H9 (cell line): ENCODE data around the gene OBP2B. TPM values are rescaled to one million over a fixed set of nuclear protein-coding genes. Genes with fewer than 3 reads are reported as not detected.

ENCODE experiments used
- DNase-seq: peaks from one replicate; pipeline ENCODE4 v3.0.0-alpha.2; 2017
- H2AFZ ChIP-seq: one replicate; pipeline ENCODE4 v1.6.1; 2013; ENCODE audit warnings: mild to moderate bottlenecking, low read length, control low read depth, moderate library complexity
- H2AK5ac ChIP-seq: 2 replicates; pipeline ENCODE4 v1.6.1; 2013; ENCODE audit warnings: low read length, control low read depth, mixed read lengths; ENCODE audit not compliant: insufficient read length
- H2BK120ac ChIP-seq: one replicate; pipeline ENCODE4 v1.6.1; 2013; ENCODE audit warnings: low read depth, mild to moderate bottlenecking, low read length, control low read depth, inconsistent platforms; ENCODE audit not compliant: poor library complexity, severe bottlenecking
- H2BK12ac ChIP-seq: 2 replicates; pipeline ENCODE4 v1.6.1; 2013; ENCODE audit warnings: low read length, control low read depth, mixed read lengths, low read depth; ENCODE audit not compliant: insufficient read length
- H2BK15ac ChIP-seq: 2 replicates; pipeline ENCODE4 v1.6.1; 2013; ENCODE audit warnings: low read depth, low read length, control low read depth
- H2BK20ac ChIP-seq: one replicate; pipeline ENCODE4 v1.6.1; 2013; ENCODE audit warnings: low read depth, mild to moderate bottlenecking, low read length, control low read depth, inconsistent platforms; ENCODE audit not compliant: poor library complexity, severe bottlenecking
- H2BK5ac ChIP-seq: 2 replicates; pipeline ENCODE4 v1.6.1; 2013; ENCODE audit warnings: low read length, control low read depth, mixed read lengths; ENCODE audit not compliant: insufficient read length
- H3K14ac ChIP-seq: 2 replicates; pipeline ENCODE4 v1.6.1; 2013; ENCODE audit warnings: low read length, control low read depth; ENCODE audit not compliant: insufficient read depth
- H3K18ac ChIP-seq: 2 replicates; pipeline ENCODE4 v1.6.1; 2013; ENCODE audit warnings: low read depth, mild to moderate bottlenecking, mixed read lengths, low read length, control low read depth; ENCODE audit not compliant: insufficient read length
- H3K23ac ChIP-seq: 2 replicates; pipeline ENCODE4 v1.6.1; 2013; ENCODE audit warnings: low read length, control low read depth, mixed read lengths, low read depth; ENCODE audit not compliant: insufficient read length
- H3K23me2 ChIP-seq: 2 replicates; pipeline ENCODE4 v1.6.1; 2013; ENCODE audit warnings: low read depth, mild to moderate bottlenecking, mixed read lengths, low read length, control low read depth; ENCODE audit not compliant: insufficient read length, poor library complexity, severe bottlenecking
- H3K27ac ChIP-seq: 2 replicates; pipeline ENCODE4 v1.5.1; 2013; ENCODE audit warnings: low read length, control low read depth, mixed read lengths, low read depth; ENCODE audit not compliant: insufficient read length
- H3K27me3 ChIP-seq: 2 replicates; pipeline ENCODE4 v1.6.1; 2013; ENCODE audit warnings: low read length, control low read depth, inconsistent platforms; ENCODE audit not compliant: insufficient read depth
- H3K4ac ChIP-seq: 2 replicates; pipeline ENCODE4 v1.6.1; 2013; ENCODE audit warnings: low read depth, mild to moderate bottlenecking, control low read depth, inconsistent platforms, low read length, moderate library complexity
- H3K4me1 ChIP-seq: 2 replicates; pipeline ENCODE4 v1.6.1; 2013; ENCODE audit warnings: low read length, control low read depth, inconsistent platforms; ENCODE audit not compliant: insufficient read depth
- H3K4me2 ChIP-seq: 2 replicates; pipeline ENCODE4 v1.6.1; 2013; ENCODE audit warnings: low read length, control low read depth, mixed read lengths; ENCODE audit not compliant: insufficient read length, insufficient read depth
- H3K56ac ChIP-seq: 2 replicates; pipeline ENCODE4 v1.6.1; 2013; ENCODE audit warnings: low read depth, mild to moderate bottlenecking, mixed read lengths, low read length, control low read depth; ENCODE audit not compliant: insufficient read length
- H3K79me1 ChIP-seq: 2 replicates; pipeline ENCODE4 v1.6.1; 2013; ENCODE audit warnings: low read depth, mild to moderate bottlenecking, moderate library complexity, low read length, control low read depth, inconsistent platforms; ENCODE audit not compliant: insufficient read depth, poor library complexity, severe bottlenecking
- H3K79me2 ChIP-seq: 2 replicates; pipeline ENCODE4 v1.6.1; 2013; ENCODE audit warnings: low read length, control low read depth, inconsistent platforms; ENCODE audit not compliant: insufficient read depth
- H3K9ac ChIP-seq: 2 replicates; pipeline ENCODE4 v1.6.1; 2013; ENCODE audit warnings: low read length, control low read depth, mixed read lengths; ENCODE audit not compliant: insufficient read length; ENCODE audit errors: extremely low read depth
- H3K9me3 ChIP-seq: one replicate; pipeline ENCODE4 v1.6.1; 2013; ENCODE audit warnings: low read depth, low read length, inconsistent platforms; ENCODE audit not compliant: control insufficient read depth
- H3T11ph ChIP-seq: one replicate; pipeline ENCODE4 v1.6.1; 2013; ENCODE audit warnings: mild to moderate bottlenecking, low read length, control low read depth, inconsistent platforms
- H4K20me1 ChIP-seq: one replicate; pipeline ENCODE4 v1.6.1; 2013; ENCODE audit not compliant: control insufficient read depth, insufficient read length, insufficient read depth
- H4K5ac ChIP-seq: 2 replicates; pipeline ENCODE4 v1.6.1; 2013; ENCODE audit warnings: low read depth, mild to moderate bottlenecking, mixed read lengths, low read length, control low read depth; ENCODE audit not compliant: insufficient read length
- H4K8ac ChIP-seq: replicated peaks from 2 replicates; pipeline ENCODE4 v1.6.1; 2013; ENCODE audit warnings: low read length, control low read depth, mixed read lengths, low read depth; ENCODE audit not compliant: insufficient read length
- H4K91ac ChIP-seq: 2 replicates; pipeline ENCODE4 v1.6.1; 2013; ENCODE audit warnings: low read depth, mild to moderate bottlenecking, moderate library complexity, mixed read lengths, low read length, control low read depth; ENCODE audit not compliant: insufficient read length
- H3K27ac Mint-ChIP-seq, 3 experiments: 2 replicates in 2 of 3; 3 replicates in 1 of 3; pipeline ENCODE4 v1.8.0; 2020 to 2021; ENCODE audit warnings: mixed read lengths in 3 of 3, mild to moderate bottlenecking in 1 of 3, moderate library complexity in 1 of 3
- H3K27me3 Mint-ChIP-seq: 2 replicates; pipeline ENCODE4 v1.8.0; 2021; ENCODE audit warnings: low read depth, mild to moderate bottlenecking, moderate library complexity, mixed read lengths
- H3K36me3 Mint-ChIP-seq, 3 experiments: 2 replicates in 2 of 3; 3 replicates in 1 of 3; pipeline ENCODE4 v1.8.0; 2020 to 2021; ENCODE audit warnings: low read depth in 3 of 3, mixed read lengths in 3 of 3; ENCODE audit not compliant: insufficient read depth in 1 of 3
- H3K4me1 Mint-ChIP-seq, 2 experiments: 2 replicates each; pipeline ENCODE4 v1.8.0; 2020; ENCODE audit warnings: mixed read lengths in 2 of 2
- H3K4me3 Mint-ChIP-seq, 2 experiments: 2 replicates in 1 of 2; 3 replicates in 1 of 2; pipeline ENCODE4 v1.8.0; 2020 to 2021; ENCODE audit warnings: mild to moderate bottlenecking in 2 of 2, mixed read lengths in 2 of 2, moderate library complexity in 1 of 2
- H3K9me3 Mint-ChIP-seq, 2 experiments: 2 replicates in 1 of 2; 3 replicates in 1 of 2; pipeline ENCODE4 v1.8.0; 2020; ENCODE audit warnings: mild to moderate bottlenecking in 2 of 2, mixed read lengths in 2 of 2, moderate library complexity in 1 of 2
- WGBS: extraction: QIAGEN DNeasy Blood & Tissue Kit; methylation state at CpG from one replicate; pipeline ENCODE4 v1.1.7; 2013; ENCODE audit warnings: missing lambda C conversion rate, low lambda C conversion rate, mixed read lengths; ENCODE audit not compliant: insufficient read length; ENCODE audit errors: extremely low coverage; 5-methylcytosine and 5-hydroxymethylcytosine counted together
- total RNA-seq: library from RNA; stranded (reverse); gene quantifications from 2 replicates; pipeline ENCODE4 v1.2.1, GENCODE V29; 2021
- TF ChIP-seq, protein P1 (sequence below): fragments of 200-600 bp; sonication (generic); conservative IDR thresholded peaks from 3 replicates; pipeline ENCODE4 v1.8.0; 2021; ENCODE audit warnings: antibody characterized with exemption, mild to moderate bottlenecking

OBP2B gene
- total RNA-seq, 1 experiment from 2014 or later = not detected

GRCh38 chr9:133199648-133200321 is 9.3 kb downstream of the OBP2B start:
- Histone ChIP-seq H4K8ac (no peak overlapping the region), H4K91ac (no peak overlapping the region), H3K79me1 (no peaks in the 10 kb centered on the region), H3K4ac (no peak overlapping the region), H3K4me1 (no peaks in the 10 kb centered on the region), H3K14ac (no peak overlapping the region), H2BK20ac (no peak overlapping the region), H3K23me2 (no peaks in the 10 kb centered on the region), H3K27me3 (peaks cover 3% of the 10 kb centered on the region; the same call in 1 of the 2 replicates), H3K79me2 (no peaks in the 10 kb centered on the region), H3K9ac (no peak overlapping the region), H2BK120ac (no peak overlapping the region), H2BK5ac (no peak overlapping the region), H2AFZ (no peak overlapping the region), H4K5ac (no peak overlapping the region), H3T11ph (no peak overlapping the region), H3K56ac (no peak overlapping the region), H4K20me1 (no peaks in the 10 kb centered on the region), H2AK5ac (no peak overlapping the region), H3K27ac (no peak overlapping the region), H3K23ac (no peak overlapping the region), H3K18ac (no peak overlapping the region), H2BK15ac (no peak overlapping the region), H2BK12ac (no peak overlapping the region), H3K9me3 (no peaks in the 10 kb centered on the region), H3K4me2 (no peak overlapping the region)
- H3K27ac Mint-ChIP-seq = no peak overlapping the region
- H3K36me3 Mint-ChIP-seq = no peaks in the 10 kb centered on the region
- H3K27me3 Mint-ChIP-seq = peaks cover 89% of the 10 kb centered on the region
- peaks cover 4 to 5% of the 10 kb centered on the region in 2 experiments; a peak in 1 of 5 replicates for H3K9me3 Mint-ChIP-seq
- no peak overlapping the region for H3K4me3 Mint-ChIP-seq
- no CpG with 5 or more reads among the region's 44 CpGs for WGBS
- H3K4me1 Mint-ChIP-seq = 0 out of 4 replicates have a peak, but pooled peaks cover 0 to 2% of the 10 kb centered on the region in 2 experiments
- DNase-seq = peak; percentile 69
- TF ChIP-seq, protein P1, sequence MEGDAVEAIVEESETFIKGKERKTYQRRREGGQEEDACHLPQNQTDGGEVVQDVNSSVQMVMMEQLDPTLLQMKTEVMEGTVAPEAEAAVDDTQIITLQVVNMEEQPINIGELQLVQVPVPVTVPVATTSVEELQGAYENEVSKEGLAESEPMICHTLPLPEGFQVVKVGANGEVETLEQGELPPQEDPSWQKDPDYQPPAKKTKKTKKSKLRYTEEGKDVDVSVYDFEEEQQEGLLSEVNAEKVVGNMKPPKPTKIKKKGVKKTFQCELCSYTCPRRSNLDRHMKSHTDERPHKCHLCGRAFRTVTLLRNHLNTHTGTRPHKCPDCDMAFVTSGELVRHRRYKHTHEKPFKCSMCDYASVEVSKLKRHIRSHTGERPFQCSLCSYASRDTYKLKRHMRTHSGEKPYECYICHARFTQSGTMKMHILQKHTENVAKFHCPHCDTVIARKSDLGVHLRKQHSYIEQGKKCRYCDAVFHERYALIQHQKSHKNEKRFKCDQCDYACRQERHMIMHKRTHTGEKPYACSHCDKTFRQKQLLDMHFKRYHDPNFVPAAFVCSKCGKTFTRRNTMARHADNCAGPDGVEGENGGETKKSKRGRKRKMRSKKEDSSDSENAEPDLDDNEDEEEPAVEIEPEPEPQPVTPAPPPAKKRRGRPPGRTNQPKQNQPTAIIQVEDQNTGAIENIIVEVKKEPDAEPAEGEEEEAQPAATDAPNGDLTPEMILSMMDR = no peak
